Measurements from ENCODE around the gene SEC61A2.

DNA sequence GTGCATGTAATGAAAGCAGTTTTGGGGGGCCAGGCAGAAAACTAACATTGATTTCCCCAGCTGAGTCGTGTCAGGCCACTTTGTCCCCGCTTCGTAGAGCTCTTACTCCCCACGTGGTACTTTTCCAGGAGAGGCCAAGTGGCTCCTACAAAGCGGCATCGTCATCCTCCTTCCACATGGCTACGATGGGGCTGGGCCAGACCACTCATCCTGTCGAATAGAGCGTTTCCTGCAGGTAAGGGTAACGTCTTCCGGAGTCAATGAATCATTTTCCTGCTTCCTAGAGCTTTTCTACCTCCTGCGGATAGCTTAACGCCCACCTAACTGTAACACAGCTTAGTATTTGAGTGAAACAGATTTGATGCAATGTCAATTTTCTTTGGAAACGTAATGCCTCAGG is 21.7 kb upstream of the SEC61A2 start:
- TF ChIP-seq, protein P1, sequence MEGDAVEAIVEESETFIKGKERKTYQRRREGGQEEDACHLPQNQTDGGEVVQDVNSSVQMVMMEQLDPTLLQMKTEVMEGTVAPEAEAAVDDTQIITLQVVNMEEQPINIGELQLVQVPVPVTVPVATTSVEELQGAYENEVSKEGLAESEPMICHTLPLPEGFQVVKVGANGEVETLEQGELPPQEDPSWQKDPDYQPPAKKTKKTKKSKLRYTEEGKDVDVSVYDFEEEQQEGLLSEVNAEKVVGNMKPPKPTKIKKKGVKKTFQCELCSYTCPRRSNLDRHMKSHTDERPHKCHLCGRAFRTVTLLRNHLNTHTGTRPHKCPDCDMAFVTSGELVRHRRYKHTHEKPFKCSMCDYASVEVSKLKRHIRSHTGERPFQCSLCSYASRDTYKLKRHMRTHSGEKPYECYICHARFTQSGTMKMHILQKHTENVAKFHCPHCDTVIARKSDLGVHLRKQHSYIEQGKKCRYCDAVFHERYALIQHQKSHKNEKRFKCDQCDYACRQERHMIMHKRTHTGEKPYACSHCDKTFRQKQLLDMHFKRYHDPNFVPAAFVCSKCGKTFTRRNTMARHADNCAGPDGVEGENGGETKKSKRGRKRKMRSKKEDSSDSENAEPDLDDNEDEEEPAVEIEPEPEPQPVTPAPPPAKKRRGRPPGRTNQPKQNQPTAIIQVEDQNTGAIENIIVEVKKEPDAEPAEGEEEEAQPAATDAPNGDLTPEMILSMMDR (conservative IDR thresholded peaks at IDR 0.05): no peak
- TF ChIP-seq EZH2 (IDR thresholded peaks at IDR 0.05; ENCODE audit: low read depth): no peak
